Left lobe of liver (tissue), 2 donors: ENCODE results near the gene SLC35F4. TPM values are rescaled to one million over a fixed set of nuclear protein-coding genes. Genes with fewer than 3 reads are reported as not detected.

Experiments
- ATAC-seq: fragments of 200-7000 bp; cut with Tn5 transposase; one replicate; pipeline ENCODE4 v1.9.1; 2020; ENCODE audit warnings: mild to moderate bottlenecking, moderate library complexity
- DNase-seq: peaks from one replicate; pipeline ENCODE4 v3.0.0-alpha.2; 2020; ENCODE audit warnings: low spot score
- total RNA-seq: library from RNA; stranded (reverse); gene quantifications from one replicate; pipeline ENCODE4 v1.2.1, GENCODE V29; 2021
- donor health status: DM: no; HTN: no; CAD: no; lungs with moderate emphysema.
- donor health status: DM: no; HTN: yes; CAD: no.

SLC35F4 gene
- total RNA-seq, 1 donor from 2014 or later: not detected

DNA sequence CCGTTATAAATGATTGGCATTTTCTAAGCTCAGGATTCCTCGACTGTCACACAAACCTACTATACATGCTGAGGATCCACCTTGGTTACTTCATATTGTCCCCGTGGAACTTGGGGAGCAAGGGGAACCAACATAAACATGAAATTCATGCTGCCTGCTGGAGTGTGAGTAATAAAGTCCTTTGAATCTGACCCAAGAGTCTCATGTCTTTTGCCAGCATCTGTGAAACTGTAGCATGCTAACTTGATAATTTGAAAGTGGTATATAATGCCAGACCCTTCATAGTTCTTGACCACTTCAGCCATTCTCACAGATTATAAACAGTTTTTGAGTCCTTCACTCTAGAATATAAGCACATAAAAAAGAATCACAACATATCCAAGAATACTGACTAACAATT, 17.1 kb downstream of the SLC35F4 start:
- DNase-seq (no peak), ATAC-seq (no peak)

GRCh38 chr14:57848353-57848752, 17.5 kb downstream of the SLC35F4 start:
- ATAC-seq: no peak
- no peak for DNase-seq

DNA sequence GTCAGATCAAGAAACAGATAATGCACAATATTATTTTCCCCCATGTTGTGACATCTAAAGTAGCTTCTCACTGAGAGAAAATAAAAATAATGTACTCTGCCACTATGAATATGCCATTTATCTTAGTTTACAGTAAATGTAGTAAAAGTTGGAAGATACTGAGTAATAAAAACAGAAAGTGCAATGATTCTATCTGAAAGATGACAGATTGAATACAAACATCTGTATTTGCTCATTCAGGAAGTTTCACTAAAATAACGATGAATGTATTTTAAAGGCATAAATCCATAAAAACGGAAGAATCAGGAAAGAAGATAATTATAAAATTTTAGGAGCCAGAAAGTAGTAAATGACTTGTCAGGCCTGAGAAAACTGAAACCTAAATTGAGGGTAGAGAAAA, 18.2 kb downstream of the SLC35F4 start:
- no peak for DNase-seq
- ATAC-seq: no peak

DNA sequence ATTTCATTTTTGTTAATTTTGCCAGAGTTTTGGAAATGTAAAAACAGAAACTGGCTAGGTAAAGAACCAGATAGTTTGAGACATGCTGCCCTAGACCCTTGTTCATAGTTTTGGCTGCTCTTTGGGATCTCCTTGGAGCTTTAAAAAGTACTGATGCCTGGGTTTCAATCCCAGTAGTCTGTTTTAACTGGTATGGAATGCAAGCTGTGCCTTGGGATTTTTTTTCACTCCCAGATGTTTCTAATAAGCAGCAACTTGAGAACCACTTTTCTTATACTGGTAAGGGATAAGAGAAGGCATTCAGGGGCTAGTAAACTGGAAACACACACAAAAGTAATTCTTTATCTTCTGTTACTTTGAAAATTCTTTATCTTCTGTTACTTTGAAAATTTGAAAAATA, 18.8 kb downstream of the SLC35F4 start:
- ATAC-seq: no peak

DNA sequence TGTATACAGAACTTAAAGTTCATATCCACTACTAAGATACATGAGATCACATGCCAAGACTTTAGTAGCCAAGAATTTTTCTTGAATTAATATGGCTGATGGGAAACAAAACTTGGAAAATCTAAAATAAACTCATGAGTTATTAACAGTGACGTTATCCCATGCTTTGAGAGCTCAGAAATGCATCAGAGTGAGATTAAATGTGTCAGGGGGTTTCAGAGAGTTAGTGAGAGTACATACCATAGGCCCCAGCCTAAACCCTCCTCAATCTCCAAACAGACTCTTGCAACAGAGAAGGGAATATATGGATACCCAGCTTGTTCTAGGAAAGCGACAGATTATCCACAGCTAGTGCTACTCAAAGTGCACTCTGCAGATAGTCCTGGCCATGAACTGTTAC, 19.3 kb downstream of the SLC35F4 start:
- no peak for DNase-seq
- no peak for ATAC-seq

More for the DNA sequence above, 18.8 kb downstream of the SLC35F4 start:
- DNase-seq: no peak

- ATAC-seq (no peak), DNase-seq (no peak)
Measured at GRCh38 chr14:57845802-57846531, 19.9 kb downstream of the SLC35F4 start.

- ATAC-seq (no peak), DNase-seq (no peak)
Measured at GRCh38 chr14:57845316-57845715, 20.6 kb downstream of the SLC35F4 start.

DNA sequence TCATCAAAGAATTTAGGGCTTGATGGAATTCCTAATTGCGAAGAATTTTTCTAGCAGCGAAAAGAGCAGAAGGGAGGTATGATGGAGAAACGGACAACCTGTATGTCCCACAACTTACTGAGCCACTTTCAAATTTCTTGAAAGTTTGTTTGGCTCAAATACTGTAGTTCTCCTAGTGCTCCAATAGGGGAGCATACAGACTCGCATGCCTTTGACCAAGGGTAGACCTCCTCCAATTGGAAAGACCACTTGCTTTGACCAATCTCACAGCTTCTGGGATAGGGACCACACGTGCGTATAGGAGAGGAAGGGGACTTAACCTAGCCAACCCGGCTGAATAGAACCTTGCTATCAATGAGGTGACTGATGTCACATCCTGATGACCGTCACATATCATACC, 28.6 kb downstream of the SLC35F4 start:
- ATAC-seq: no peak
- DNase-seq: no peak

- ATAC-seq: no peak
- DNase-seq: no peak
Measured at GRCh38 chr14:57835766-57836165, 30.1 kb downstream of the SLC35F4 start.

DNA sequence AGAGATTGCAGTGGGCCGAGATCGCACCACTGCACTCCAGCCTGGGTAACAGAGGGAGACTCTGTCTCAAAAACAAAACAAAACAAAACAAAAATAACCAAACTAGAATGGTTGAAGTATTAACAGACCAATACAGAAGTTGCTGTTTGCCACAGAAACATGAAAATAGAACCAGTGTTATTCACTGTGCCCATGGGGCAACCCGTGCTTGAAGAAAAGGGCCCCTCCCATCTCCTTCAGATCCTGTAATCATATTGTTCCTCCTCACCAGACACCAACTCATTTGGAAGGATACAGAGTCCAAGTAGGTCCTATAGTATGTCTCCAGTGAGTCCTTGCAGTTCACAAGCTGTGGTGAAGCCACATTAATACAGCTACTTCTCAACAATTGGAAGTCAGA, 30.9 kb downstream of the SLC35F4 start:
- ATAC-seq (no peak), DNase-seq (no peak)

GRCh38 chr14:57834001-57834598, 31.8 kb downstream of the SLC35F4 start:
- ATAC-seq: no peak
- DNase-seq: no peak

DNA sequence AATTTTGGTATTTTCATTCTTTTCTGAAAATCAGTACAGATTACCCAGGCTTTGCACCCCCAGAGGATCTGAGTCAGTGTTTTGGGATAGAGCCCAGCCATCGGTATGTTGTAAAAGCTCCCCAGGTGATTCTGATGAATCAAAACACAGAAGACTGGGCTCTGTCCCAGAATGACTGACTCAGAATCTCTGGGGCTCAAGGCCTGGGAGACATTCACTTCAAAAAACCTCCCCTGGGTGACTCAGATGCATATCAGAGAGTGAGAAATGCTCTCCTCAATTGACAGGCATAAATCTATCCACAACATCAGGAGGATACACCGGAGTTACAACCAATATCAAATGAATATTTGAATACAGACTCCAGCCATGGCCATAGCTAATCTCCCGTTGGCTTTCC, 32.6 kb downstream of the SLC35F4 start:
- ATAC-seq: no peak
- DNase-seq: no peak

DNA sequence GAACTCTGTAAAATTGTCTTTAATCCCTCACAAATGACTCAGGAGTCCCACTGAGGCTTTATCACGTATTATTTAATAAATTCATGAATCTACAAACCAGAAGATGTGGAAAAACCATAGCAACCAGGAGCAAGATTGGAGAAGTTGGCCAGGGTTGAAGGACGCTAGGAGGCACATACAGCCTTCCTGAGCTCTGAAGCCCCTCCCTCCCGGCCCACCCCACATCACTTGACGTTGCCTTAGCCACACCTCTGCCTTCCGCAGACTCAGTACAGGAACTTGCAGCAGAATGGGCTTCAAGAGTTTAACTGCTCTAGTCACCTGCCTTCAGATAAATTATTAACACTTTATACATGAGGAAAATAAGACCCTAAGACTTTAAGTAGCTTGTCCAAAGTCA, 33.9 kb downstream of the SLC35F4 start:
- no peak for ATAC-seq
- DNase-seq: no peak

DNA sequence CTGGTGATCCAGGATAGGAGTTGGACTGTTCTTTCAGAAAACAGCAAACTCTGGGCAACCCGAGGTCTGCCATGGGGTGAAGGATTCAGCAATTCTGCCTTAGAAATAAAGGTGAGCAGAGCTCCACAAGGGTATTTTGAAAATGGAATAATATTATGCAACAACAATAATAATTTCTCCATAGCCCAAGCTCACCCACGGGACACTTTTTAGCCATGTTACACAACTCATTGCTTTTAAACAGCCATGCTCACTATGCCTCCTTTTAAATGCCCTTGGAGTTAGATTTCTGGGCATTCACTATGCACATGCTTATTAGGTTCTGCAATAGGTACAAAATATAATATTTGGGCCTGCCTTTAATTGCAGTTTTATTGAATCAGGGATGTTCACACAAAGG, 37.2 kb downstream of the SLC35F4 start:
- DNase-seq (no peak), ATAC-seq (no peak)

- ATAC-seq: no peak
- no peak for DNase-seq
Measured at GRCh38 chr14:57823015-57823660, 42.8 kb downstream of the SLC35F4 start.

DNA sequence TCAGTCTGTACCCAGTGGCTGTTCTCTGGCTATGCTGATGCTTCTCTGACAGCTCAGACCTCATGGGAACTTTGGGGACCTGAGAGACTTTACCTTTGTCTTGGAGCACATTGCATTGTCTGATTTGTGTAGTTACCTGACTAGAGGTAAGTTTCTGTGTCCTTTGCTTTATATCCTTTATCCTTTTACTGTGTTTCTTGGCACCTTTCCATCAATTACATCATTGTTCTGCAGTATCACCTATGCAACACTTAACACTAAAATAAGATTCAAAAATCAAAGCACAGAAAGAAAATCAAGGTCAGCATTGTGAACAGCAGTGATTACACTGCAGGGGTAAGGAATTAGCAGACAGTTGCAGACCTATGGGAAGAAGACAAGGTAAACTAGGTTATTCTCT, 43.8 kb downstream of the SLC35F4 start:
- DNase-seq (no peak), ATAC-seq (no peak)

DNA sequence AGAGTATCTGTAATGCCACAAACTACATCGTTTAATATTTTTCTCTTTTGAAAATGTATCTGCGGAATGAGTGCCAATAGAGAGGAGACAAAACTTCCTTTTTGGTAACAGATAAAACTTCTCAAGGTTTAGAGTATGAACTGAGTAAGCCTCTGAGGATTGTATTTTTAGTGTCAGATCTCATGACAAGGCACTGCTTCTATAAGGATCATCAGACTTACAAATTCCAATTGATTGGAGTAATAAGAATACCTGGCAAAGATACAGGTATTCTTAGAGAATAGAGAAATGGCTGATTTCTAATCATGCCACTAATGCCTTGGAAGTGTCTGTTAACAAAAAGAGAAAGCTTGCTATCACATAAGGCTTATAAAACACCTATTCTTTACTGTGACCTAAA, 45.3 kb downstream of the SLC35F4 start:
- no peak for DNase-seq
- ATAC-seq: no peak

- no peak for ATAC-seq
- DNase-seq: no peak
Measured at GRCh38 chr14:57818511-57818910, 47.4 kb downstream of the SLC35F4 start.

DNA sequence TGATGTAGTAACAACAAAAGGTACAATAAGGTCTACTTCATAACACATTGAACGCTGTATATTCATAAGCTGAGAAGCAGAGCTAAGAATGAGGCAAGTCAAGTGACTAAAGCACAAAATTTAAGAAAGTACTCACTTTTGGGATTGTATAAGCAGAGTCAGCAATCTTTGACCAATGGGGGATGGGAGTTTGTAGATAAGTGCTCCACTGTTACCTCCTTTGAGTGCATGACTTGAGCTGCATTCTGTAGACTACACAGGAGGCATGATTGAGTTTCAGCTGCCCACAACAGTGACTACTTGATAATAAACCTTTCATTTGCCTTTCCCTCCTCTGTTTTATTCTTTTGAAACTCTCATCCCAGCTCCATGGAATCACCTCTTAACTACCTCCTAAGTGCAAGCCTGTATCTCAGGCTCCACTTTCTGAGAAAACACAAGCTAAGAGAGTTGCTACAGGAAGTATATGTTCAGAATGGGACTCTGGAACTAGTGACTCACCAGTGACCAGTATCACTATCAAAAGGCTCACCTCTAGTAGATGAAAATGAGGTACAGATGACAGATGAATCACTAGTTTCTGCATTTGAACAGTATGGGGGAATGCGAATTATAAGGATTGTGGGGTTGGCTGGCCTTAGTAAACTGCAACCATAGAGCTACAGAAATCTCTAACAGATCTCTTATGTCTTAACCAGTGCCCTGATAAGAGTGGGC, 49.2 kb downstream of the SLC35F4 start:
- DNase-seq (no peak), ATAC-seq (no peak)

DNA sequence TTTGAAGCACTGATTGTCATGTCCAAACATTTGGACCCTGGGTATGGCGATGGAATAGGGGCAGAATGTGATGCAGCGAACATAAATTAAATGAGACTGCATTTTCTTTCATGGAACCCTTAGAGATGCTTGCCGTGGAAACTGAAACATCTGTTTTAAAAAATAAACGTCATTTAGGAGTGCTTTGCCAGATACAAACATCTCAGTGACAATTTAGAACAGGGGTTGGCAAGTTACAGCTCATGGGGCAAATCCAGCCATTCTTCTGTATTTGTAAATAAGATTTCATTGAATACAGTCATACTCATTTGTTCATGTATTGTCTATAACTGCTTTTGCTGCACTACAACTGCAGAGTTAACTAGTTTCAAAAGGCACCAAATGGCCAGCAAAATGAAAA, 51.2 kb downstream of the SLC35F4 start:
- no peak for DNase-seq
- ATAC-seq: no peak

DNA sequence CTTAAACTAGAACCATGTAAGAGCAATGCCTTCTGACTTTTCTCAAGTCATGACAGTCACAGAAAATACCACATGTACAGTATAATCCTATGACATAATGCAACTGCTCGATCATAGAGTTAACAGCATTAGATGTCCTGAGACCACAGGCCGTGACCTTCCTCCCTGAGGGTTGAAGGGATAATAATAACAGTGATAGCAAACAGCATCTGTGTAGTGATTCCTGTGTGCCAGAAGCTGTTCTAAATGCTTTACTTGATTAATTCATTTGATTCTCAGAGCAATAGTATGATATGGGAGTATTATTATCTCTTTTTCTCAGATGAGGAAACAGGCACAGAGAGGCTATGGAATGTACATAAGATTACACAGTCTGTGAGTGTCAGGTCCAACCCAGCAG, 53.2 kb downstream of the SLC35F4 start:
- DNase-seq (no peak), ATAC-seq (no peak)
